ENCODE data around the gene BDKRB2.

The BDKRB2 gene

GRCh38 chr14:96252999-96253539 lies 48.4 kb downstream of the BDKRB2 start:
- no peak for DNase-seq (ENCODE audit: low read depth)

GRCh38 chr14:96254687-96255086 lies 50.0 kb downstream of the BDKRB2 start:
- DNase-seq (ENCODE audit: low read depth) = no peak

- no peak for DNase-seq (ENCODE audit: low read depth)
These were observed 51.1 kb downstream of the BDKRB2 start, which contains the start of gene BDKRB1 for GRCh38 chr14:96255501-96256366. TSS of gene BDKRB1 (plus strand) at chr14:96256210. CDS start at chr14:96263683, 7,473 bp downstream.

GRCh38 chr14:96256407-96256806 lies 51.8 kb downstream of the BDKRB2 start:
- no peak for DNase-seq (ENCODE audit: low read depth)

GRCh38 chr14:96257056-96257455 lies 52.4 kb downstream of the BDKRB2 start:
- no peak for DNase-seq (ENCODE audit: low read depth)

GRCh38 chr14:96257900-96258299 lies 53.3 kb downstream of the BDKRB2 start:
- no peak for DNase-seq (ENCODE audit: low read depth)

- DNase-seq (ENCODE audit: low read depth) = no peak
These were observed 55.7 kb downstream of the BDKRB2 start for GRCh38 chr14:96260341-96260821.

GRCh38 chr14:96261053-96261452 lies 56.4 kb downstream of the BDKRB2 start:
- DNase-seq (ENCODE audit: low read depth) = no peak

- DNase-seq (ENCODE audit: low read depth) = no peak
These were observed 57.4 kb downstream of the BDKRB2 start for GRCh38 chr14:96261772-96262655.

GRCh38 chr14:96263347-96264199 lies 58.9 kb downstream of the BDKRB2 start:
- no peak for DNase-seq (ENCODE audit: low read depth)

- no peak for DNase-seq (ENCODE audit: low read depth)
These were observed 59.5 kb downstream of the BDKRB2 start for GRCh38 chr14:96264200-96264553.

- DNase-seq (ENCODE audit: low read depth) = no peak
These were observed 60.2 kb downstream of the BDKRB2 start for GRCh38 chr14:96264853-96265252.

GRCh38 chr14:96265383-96266095 lies 60.9 kb downstream of the BDKRB2 start:
- DNase-seq (ENCODE audit: low read depth) = no peak

- no peak for DNase-seq (ENCODE audit: low read depth)
These were observed 62.7 kb downstream of the BDKRB2 start for GRCh38 chr14:96267336-96267735.

GRCh38 chr14:96267916-96268315 lies 63.3 kb downstream of the BDKRB2 start:
- DNase-seq (ENCODE audit: low read depth) = no peak

- DNase-seq (ENCODE audit: low read depth) = no peak
These were observed 64.1 kb downstream of the BDKRB2 start for GRCh38 chr14:96268431-96269358.

- DNase-seq (ENCODE audit: low read depth) = no peak
These were observed 64.7 kb downstream of the BDKRB2 start for GRCh38 chr14:96269359-96269710.

- no peak for DNase-seq (ENCODE audit: low read depth)
These were observed 66.2 kb downstream of the BDKRB2 start for GRCh38 chr14:96270565-96271420.

- no peak for DNase-seq (ENCODE audit: low read depth)
These were observed 66.8 kb downstream of the BDKRB2 start for GRCh38 chr14:96271421-96271762.
